Panc1 (cell line): ENCODE data around the gene CEP104. TPM values are rescaled to one million over a fixed set of nuclear protein-coding genes. Genes with fewer than 3 reads are reported as not detected.

Experiments
- ATAC-seq: fragments of 200-7000 bp; cut with Tn5 transposase; 2 replicates; pipeline ENCODE4 v1.9.1; 2020; ENCODE audit warnings: mild to moderate bottlenecking, moderate library complexity
- BruUV-seq: library from RNA; stranded (reverse); fragments of 400-500 nt; replicated peaks from 2 replicates; lab custom pipeline; 2021; lab: Mats Ljungman, UMichigan
- CTCF ChIA-PET: fragments of 300-600 bp; sonication (Branson Sonifier 250); formaldehyde crosslinking; loops from one replicate; lab custom pipeline; 2022; ENCODE audit warnings: antibody characterized with exemption; lab: Charles Lee
- POLR2A ChIA-PET: fragments of 300-600 bp; sonication (Branson Sonifier 250); formaldehyde crosslinking; loops from one replicate; lab custom pipeline; 2022; ENCODE audit warnings: antibody characterized with exemption; lab: Charles Lee
- DNase-seq: peaks from one replicate; pipeline ENCODE4 v3.0.0-alpha.2; 2010; ENCODE audit warnings: low read depth, low spot score
- H3K27ac ChIP-seq: 2 replicates; pipeline ENCODE4 v1.5.1; 2011; ENCODE audit warnings: mild to moderate bottlenecking, low read length, inconsistent platforms
- H3K27me3 ChIP-seq: fragments of 200-500 bp; sonication (Bioruptor generic); 2 replicates; pipeline ENCODE4 v1.6.0; 2014; ENCODE audit warnings: low read length, inconsistent platforms; ENCODE audit not compliant: control insufficient read depth, insufficient read depth
- H3K36me3 ChIP-seq: fragments of 200-500 bp; sonication (Bioruptor generic); 2 replicates; pipeline ENCODE4 v1.5.1; 2014; ENCODE audit warnings: inconsistent platforms, mild to moderate bottlenecking, low read length, moderate library complexity; ENCODE audit not compliant: control insufficient read depth, insufficient read depth
- H3K4me1 ChIP-seq: 2 replicates; pipeline ENCODE4 v1.5.1; 2011; ENCODE audit warnings: inconsistent platforms, mild to moderate bottlenecking, low read length, moderate library complexity; ENCODE audit not compliant: control insufficient read depth, insufficient read depth
- H3K4me3 ChIP-seq, 2 experiments: 2 replicates each; pipeline ENCODE4 v1.5.1; 2011 to 2012; ENCODE audit warnings: low read depth in 2 of 2, low read length in 2 of 2, mild to moderate bottlenecking in 2 of 2, inconsistent platforms in 1 of 2, moderate library complexity in 1 of 2
- H3K9me3 ChIP-seq: fragments of 200-500 bp; sonication (Bioruptor generic); 2 replicates; pipeline ENCODE4 v1.5.1; 2014; ENCODE audit warnings: low read depth, mild to moderate bottlenecking, inconsistent platforms, low read length, moderate library complexity; ENCODE audit not compliant: control insufficient read depth, insufficient read depth
- CTCF ChIP-seq: fragments of 450-650 bp; IDR thresholded peaks from 2 replicates; pipeline ENCODE4 v1.5.1; 2017; ENCODE audit warnings: mild to moderate bottlenecking
- POLR2AphosphoS5 ChIP-seq: IDR thresholded peaks from 2 replicates; pipeline ENCODE4 v1.6.1; 2012; ENCODE audit warnings: mild to moderate bottlenecking, low read depth, low read length, moderate library complexity
- REST ChIP-seq, 2 experiments: IDR thresholded peaks; 2 replicates each; pipeline ENCODE4 v1.6.1; 2011 to 2012; ENCODE audit warnings: low read depth in 2 of 2, control low read depth in 1 of 2, low read length in 1 of 2, mild to moderate bottlenecking in 1 of 2, moderate library complexity in 1 of 2; ENCODE audit not compliant: insufficient read depth in 1 of 2
- SIN3A ChIP-seq: IDR thresholded peaks from 2 replicates; pipeline ENCODE4 v1.6.1; 2012; ENCODE audit warnings: low read depth, mild to moderate bottlenecking, low read length, moderate library complexity, borderline replicate concordance; ENCODE audit not compliant: insufficient read depth
- TCF7L2 ChIP-seq: IDR thresholded peaks from 2 replicates; pipeline ENCODE4 v1.6.1; 2011; ENCODE audit warnings: mild to moderate bottlenecking, low read depth, low read length, inconsistent platforms
- in situ Hi-C: cut with HindIII; loops from 2 replicates; pipeline ENCODE4 v1.10.0; 2016; ENCODE audit warnings: low sequenced_read_pairs, low pct_unique_long_range_greater_than_20kb
- intact Hi-C: fragments of 100-400 bp; cut with micrococcal nuclease; formaldehyde crosslinking; loops from one replicate; pipeline ENCODE4 v1.10.0; 2022; ENCODE audit not compliant: unreplicated experiment
- total RNA-seq: library from RNA; stranded (reverse); gene quantifications from one replicate; pipeline ENCODE4 v1.2.1, GENCODE V29; 2021; ENCODE audit not compliant: unreplicated experiment

The CEP104 gene
- total RNA-seq, 1 experiment from 2014 or later: 52.0 TPM

DNA sequence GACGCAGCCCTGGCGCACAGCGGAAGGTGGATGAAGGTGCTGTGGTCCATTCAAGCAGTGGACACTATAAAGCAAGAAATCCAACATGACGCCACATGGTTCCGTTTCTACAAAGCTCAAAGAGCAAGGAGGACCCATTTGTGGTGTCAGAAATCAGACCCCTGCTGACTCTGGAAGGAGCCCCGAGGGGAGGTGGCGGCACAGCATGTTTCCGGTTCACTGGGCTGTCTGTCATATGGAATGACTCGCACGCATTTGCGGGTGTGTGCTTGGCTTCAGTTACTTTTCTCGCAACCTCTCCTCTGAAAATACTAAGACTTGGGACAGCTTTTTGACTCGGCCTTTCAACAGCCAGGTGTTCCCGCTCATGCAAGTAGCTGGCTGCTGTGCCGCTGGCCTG is 31.7 kb downstream of the CEP104 start:
- H3K27me3 ChIP-seq: no peaks in the 10 kb centered on the region
- CTCF ChIA-PET: no interaction called here
- in situ Hi-C loops: no loop called here
- BruUV-seq: no TSS peak
- H3K4me3 ChIP-seq: no peak overlapping the region
- ATAC-seq (no peak), DNase-seq (no peak)
- H3K27ac ChIP-seq: no peak overlapping the region
- no peaks in the 10 kb centered on the region for H3K4me1 ChIP-seq
- intact Hi-C loops: no loop called here
- H3K9me3 ChIP-seq: no peaks in the 10 kb centered on the region
- POLR2A ChIA-PET: no interaction called here
- H3K36me3 ChIP-seq: no peaks in the 10 kb centered on the region
- no peak for TF ChIP-seq TCF7L2

GRCh38 chr1:3824650-3825049 is 32.4 kb downstream of the CEP104 start:
- Histone ChIP-seq H3K36me3 (no peaks in the 10 kb centered on the region), H3K27ac (no peak overlapping the region), H3K4me1 (no peaks in the 10 kb centered on the region), H3K27me3 (no peaks in the 10 kb centered on the region), H3K4me3 (no peak overlapping the region), H3K9me3 (no peaks in the 10 kb centered on the region)
- ATAC-seq (no peak), DNase-seq (no peak)
- TF ChIP-seq REST (IDR thresholded peaks at IDR 0.05; ENCODE audit: insufficient read depth in 1 of 2, low read depth in 2 of 2, low read length in 1 of 2): no peak
- no peak for TF ChIP-seq TCF7L2
- no peak for TF ChIP-seq SIN3A
- TF ChIP-seq POLR2AphosphoS5: no peak
- TF ChIP-seq CTCF: no peak
- POLR2A ChIA-PET: no interaction called here
- intact Hi-C loops: no loop called here
- no TSS peak for BruUV-seq
- CTCF ChIA-PET: no interaction called here
- in situ Hi-C loops: no loop called here

GRCh38 chr1:3822421-3822820 is 34.6 kb downstream of the CEP104 start:
- no TSS peak for BruUV-seq
- no peak overlapping the region for H3K27ac ChIP-seq
- in situ Hi-C loops (no loop called here), intact Hi-C loops (no loop called here)
- no peak for DNase-seq
- ChIA-PET POLR2A (no interaction called here), CTCF (no interaction called here)
- no peaks in the 10 kb centered on the region for H3K36me3 ChIP-seq
- H3K27me3 ChIP-seq: no peaks in the 10 kb centered on the region
- H3K4me1 ChIP-seq: no peaks in the 10 kb centered on the region
- TF ChIP-seq REST (IDR thresholded peaks at IDR 0.05; ENCODE audit: insufficient read depth in 1 of 2, low read depth in 2 of 2, low read length in 1 of 2): no peak
- TF ChIP-seq SIN3A: no peak
- TF ChIP-seq TCF7L2: no peak
- no peak for TF ChIP-seq CTCF
- TF ChIP-seq POLR2AphosphoS5: no peak
- no peak overlapping the region for H3K4me3 ChIP-seq
- no peak for ATAC-seq
- no peaks in the 10 kb centered on the region for H3K9me3 ChIP-seq
